NCI-H2171 treated with DMSO at 0.1 percent for 48 hours (cell line): ENCODE results near the gene DOCK4.
A peak's percentile ranks its signal among the peaks of the same experiment; 100 is the strongest.

Experiments used
- DNase-seq: peaks from one replicate; lab custom pipeline; 2025; lab: John Stamatoyannopoulos, UW

Gene DOCK4

GRCh38 chr7:111762211-111762610 is 444.0 kb downstream of the DOCK4 start:
- DNase-seq: no peak

GRCh38 chr7:111760043-111760442 is 446.2 kb downstream of the DOCK4 start:
- DNase-seq: no peak

GRCh38 chr7:111758332-111758731 is 447.9 kb downstream of the DOCK4 start:
- peak; percentile 72 for DNase-seq

- no peak for DNase-seq
These were observed 449.5 kb downstream of the DOCK4 start for GRCh38 chr7:111756687-111757178.

GRCh38 chr7:111755383-111755782 is 450.8 kb downstream of the DOCK4 start:
- no peak for DNase-seq

- no peak for DNase-seq
These were observed 452.2 kb downstream of the DOCK4 start for GRCh38 chr7:111753968-111754367.

- DNase-seq: peak; percentile 61
These were observed 454.1 kb downstream of the DOCK4 start for GRCh38 chr7:111752022-111752582.

GRCh38 chr7:111750878-111751277 is 455.3 kb downstream of the DOCK4 start:
- DNase-seq: no peak

- no peak for DNase-seq
These were observed 456.0 kb downstream of the DOCK4 start for GRCh38 chr7:111750228-111750627.

GRCh38 chr7:111749625-111750024 is 456.6 kb downstream of the DOCK4 start:
- DNase-seq: no peak

- DNase-seq: no peak
These were observed 458.5 kb downstream of the DOCK4 start for GRCh38 chr7:111747718-111748117.

- DNase-seq: no peak
These were observed 459.2 kb downstream of the DOCK4 start for GRCh38 chr7:111746950-111747349.

- no peak for DNase-seq
These were observed 461.6 kb downstream of the DOCK4 start for GRCh38 chr7:111744501-111745155.

- DNase-seq: no peak
These were observed 462.9 kb downstream of the DOCK4 start for GRCh38 chr7:111743244-111743847.

- peak; percentile 85 for DNase-seq
These were observed 464.4 kb downstream of the DOCK4 start for GRCh38 chr7:111741811-111742240.

GRCh38 chr7:111740942-111741341 is 465.3 kb downstream of the DOCK4 start:
- DNase-seq: peak; percentile 24

- DNase-seq: no peak
These were observed 469.7 kb downstream of the DOCK4 start for GRCh38 chr7:111736552-111736874.

- DNase-seq: peak; percentile 87
These were observed 470.3 kb downstream of the DOCK4 start for GRCh38 chr7:111735661-111736551.

GRCh38 chr7:111734954-111735660 is 471.1 kb downstream of the DOCK4 start:
- DNase-seq: no peak

GRCh38 chr7:111732923-111733322 is 473.3 kb downstream of the DOCK4 start:
- no peak for DNase-seq

- peak; percentile 69 for DNase-seq
These were observed 475.5 kb downstream of the DOCK4 start for GRCh38 chr7:111730476-111731300.
